Right lobe of liver (tissue), 4 donors: ENCODE measurements around the gene CERT1.

ENCODE experiments used
- CTCF ChIP-seq, 4 donors: fragments of 200-600 bp in 3 of 4; fragments of 450-650 bp in 1 of 4; IDR thresholded peaks; one replicate each; pipeline versions ENCODE4 v1.5.1 to v1.8.0; 2016 to 2022; ENCODE audit warnings: antibody characterized with exemption in 4 of 4, mild to moderate bottlenecking in 2 of 4
- POLR2A ChIP-seq: fragments of 450-650 bp; IDR thresholded peaks from one replicate; pipeline ENCODE4 v1.6.1; 2017; ENCODE audit warnings: antibody characterized with exemption, mild to moderate bottlenecking
- donor health status: DM: no; HTN: no; CAD: no.
- donor health status: DM: no; HTN: no; CAD: no.
- donor health status: DM: no; HTN: yes; CAD: no.

- TF ChIP-seq CTCF (IDR thresholded peaks at IDR 0.05), result no peak
- TF ChIP-seq POLR2A, result no peak
Measured at GRCh38 chr5:75457161-75457560, 54.3 kb downstream of the CERT1 start.
